ENCODE data around the gene LRRIQ1.
A peak's percentile ranks its signal among the peaks of the same experiment; 100 is the strongest.

Gene LRRIQ1, protein sequence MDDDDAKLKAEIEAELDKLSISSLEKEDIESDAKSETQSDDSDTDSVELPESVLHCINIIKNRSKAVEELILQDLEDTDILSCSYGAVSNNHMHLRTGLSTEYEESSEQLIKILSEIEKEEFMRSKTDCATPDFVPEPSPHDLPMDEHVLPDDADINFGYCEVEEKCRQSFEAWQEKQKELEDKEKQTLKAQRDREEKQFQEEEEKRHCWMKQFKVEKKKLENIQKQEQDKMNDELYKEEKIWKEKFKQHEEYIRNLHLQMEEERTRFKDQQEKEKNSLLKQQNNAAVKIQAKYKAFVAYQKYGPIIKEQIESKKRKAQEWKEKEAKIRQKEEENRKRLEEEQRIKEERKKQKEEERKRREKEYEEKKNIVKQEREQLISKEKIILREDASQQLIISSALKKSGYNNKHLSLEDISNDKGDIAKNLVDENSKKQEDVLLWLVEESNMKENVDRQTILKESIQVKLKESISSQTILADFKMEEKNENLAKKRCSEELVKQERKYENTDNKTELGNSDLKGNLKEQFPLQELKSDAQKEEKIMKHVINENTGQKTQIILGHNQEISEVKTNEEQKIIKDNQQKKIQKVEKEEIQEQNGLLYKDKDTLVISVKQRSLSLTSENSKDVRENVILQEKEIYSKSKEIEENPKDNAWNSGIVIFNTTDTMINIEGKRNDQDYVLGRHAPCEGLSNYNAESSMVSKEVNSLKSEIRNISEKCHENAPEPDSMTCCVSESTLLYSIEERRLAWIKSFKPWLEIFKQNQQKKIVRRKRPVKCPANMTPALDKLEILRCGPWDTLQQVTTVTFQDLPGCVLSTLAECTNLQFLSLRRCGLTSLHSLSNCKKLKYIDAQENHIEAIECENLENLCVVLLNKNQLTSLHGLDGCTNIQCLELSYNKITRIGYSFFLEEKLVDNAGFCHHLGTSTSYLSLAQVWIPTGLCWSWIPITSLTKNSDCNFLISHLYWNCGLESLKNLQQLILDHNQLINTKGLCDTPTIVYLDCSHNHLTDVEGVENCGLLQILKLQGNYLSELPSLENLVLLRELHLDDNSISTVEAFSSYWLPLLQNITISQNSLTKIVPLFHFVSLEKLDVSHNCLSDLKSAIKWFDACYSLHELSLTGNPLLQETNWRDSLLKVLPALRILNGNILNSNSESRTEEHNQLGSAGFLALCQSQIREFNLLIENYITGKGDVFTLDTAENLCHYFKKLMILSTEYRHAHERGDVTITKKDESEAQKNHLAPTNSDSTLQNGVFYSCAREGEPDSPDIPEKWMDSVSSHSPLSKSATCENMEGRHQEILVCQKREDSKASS (N-terminal part only)

DNA sequence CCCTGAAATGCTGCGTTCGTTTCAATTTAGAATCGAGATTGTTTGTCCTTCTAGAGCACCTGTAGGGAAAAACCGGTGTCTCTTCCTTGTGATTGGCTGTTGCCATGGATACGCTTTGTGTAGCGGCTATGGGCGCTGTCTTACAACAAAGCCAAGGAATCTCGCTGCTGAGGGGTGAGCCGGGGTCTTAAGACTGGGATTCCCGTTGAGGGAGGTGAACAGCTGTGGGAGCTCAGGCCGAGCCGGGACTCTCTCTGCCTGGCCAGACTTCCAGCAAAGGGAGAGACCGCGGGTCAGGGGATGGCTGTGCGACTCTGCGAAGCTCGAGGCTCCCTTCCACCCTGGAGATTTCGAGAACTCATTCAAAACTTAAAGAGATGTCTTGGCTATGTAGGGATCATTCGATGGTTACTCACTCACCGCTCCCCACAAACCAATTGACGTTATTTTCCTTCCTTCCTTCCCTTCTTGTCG is at the start of gene LRRIQ1, which contains the start of gene TSPAN19:
LRRIQ1 (plus strand) TSS at position 118 of the 474 bp plus-strand sequence. CDS start 1,826 bp downstream, outside the sequence.
TSPAN19 (minus strand) TSS at position 44 of the 474 bp plus-strand sequence. CDS start 6,331 bp downstream, outside the sequence.
- no peak for TF ChIP-seq CTCF (conservative IDR thresholded peaks at IDR 0.05; ENCODE audit: low read depth)
- peak; percentile 94 for DNase-seq (ENCODE audit: low spot score)
- H3K27ac ChIP-seq: no peak within 1 kb of the TSS
- ChIA-PET POLR2A (ENCODE audit: low non-redundant PET) (no interaction called here), CTCF (interaction anchor here (0.6 to 0.7 kb wide), 4 partner anchors 39 to 1477 kb away, joined by 3 to 5 read pairs (median 4); no protein-coding TSS in a partner anchor)

DNA sequence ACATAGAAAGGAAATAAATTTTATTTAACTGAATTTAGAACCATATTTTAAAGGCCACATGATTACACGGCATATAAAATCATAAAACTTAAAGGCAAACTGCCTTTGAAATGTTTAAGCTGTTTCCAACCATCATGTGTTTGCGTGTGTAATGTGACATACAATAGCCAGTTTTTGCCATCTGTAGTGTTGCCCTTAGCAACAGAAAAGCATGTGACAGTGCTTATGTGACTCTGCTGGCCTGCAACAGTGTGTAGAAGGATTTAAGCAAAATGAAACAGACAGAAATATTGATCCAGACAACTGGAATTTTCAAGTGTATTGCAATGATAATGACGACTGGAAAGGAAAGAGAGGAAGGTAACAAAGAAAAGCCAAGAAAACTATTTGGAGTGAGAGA is 49.6 kb upstream of the LRRIQ1 start:
- H3K27ac ChIP-seq: no peak overlapping the region
- CTCF ChIA-PET: interaction anchor here (0.7 kb wide), 1 partner anchor 287 kb away, joined by 4 read pairs; no protein-coding TSS in a partner anchor
- no peak for TF ChIP-seq CTCF (conservative IDR thresholded peaks at IDR 0.05; ENCODE audit: low read depth)
- no peak for DNase-seq (ENCODE audit: low spot score)
- POLR2A ChIA-PET (ENCODE audit: low non-redundant PET): no interaction called here

DNA sequence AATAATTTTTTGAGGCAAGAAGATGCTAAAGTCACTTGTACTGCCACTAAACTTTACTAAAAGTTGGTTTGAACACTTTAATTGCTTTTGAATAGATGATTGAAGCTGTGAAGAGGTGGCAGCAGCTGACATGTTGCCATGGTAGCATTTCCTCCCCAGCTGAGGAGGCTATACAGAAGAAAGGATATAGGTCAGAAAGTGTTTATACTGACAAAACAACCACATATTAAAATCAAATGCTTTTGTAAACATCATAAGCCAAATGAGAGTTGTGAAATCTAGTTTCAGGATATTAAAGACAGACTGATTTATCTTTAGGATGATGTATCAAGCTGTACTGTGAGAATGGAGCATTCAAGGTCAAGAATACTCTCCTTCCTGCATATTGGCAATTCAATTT is 41.7 kb upstream of the LRRIQ1 start:
- CTCF ChIA-PET: interaction anchor here (0.7 kb wide), 1 partner anchor 943 kb away, joined by 4 read pairs; no protein-coding TSS in a partner anchor
- no peak overlapping the region for H3K27ac ChIP-seq
- no peak for DNase-seq (ENCODE audit: low spot score)
- TF ChIP-seq CTCF (conservative IDR thresholded peaks at IDR 0.05; ENCODE audit: low read depth): no peak
- POLR2A ChIA-PET (ENCODE audit: low non-redundant PET): no interaction called here

DNA sequence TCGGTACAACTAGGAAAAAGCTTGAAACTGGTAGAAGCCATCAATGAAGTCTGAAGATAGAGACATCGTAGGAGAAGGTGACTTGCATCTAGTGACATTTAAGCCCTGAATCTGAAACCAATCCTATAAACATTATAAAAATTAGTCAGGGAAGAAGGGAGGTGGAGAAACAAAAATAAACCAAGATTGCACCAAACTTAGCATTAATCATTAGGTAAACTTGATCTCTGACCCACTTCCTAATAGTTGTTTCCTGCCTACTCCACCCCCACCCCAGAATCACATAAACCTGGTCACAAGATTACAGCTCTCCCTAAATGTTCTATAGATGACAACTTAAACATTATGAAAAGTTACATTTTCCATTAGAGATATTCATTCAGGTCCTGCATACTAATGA is 40.5 kb upstream of the LRRIQ1 start:
- DNase-seq (ENCODE audit: low spot score): peak; percentile 10
- CTCF ChIA-PET: interaction anchor here (0.6 kb wide), 1 partner anchor 83 kb away, joined by 4 read pairs; the partner anchor contains the start of gene SLC6A15
- POLR2A ChIA-PET (ENCODE audit: low non-redundant PET): no interaction called here
- no peak overlapping the region for H3K27ac ChIP-seq
- TF ChIP-seq CTCF (conservative IDR thresholded peaks at IDR 0.05; ENCODE audit: low read depth): no peak

DNA sequence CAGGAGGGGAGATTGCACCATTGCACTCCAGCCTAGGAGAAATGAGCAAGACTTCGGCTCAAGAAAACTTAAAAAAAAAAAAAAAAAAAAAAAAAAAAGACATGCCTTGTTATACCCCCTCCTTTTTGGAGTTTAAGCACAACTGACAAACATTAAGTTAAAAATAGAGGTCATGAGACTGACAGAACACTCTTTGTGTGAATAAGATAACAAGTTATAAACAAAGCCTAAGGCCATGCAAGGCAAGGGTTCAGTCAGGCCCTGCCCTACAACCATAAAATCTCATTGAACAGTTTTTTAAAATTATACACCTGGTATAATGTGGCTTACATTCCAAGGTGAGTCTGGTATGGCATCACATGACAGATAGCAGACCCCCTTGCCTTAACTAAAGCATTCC is 39.4 kb upstream of the LRRIQ1 start:
- no peak overlapping the region for H3K27ac ChIP-seq
- TF ChIP-seq CTCF (conservative IDR thresholded peaks at IDR 0.05; ENCODE audit: low read depth): no peak
- ChIA-PET POLR2A (ENCODE audit: low non-redundant PET) (no interaction called here), CTCF (no interaction called here)
- DNase-seq (ENCODE audit: low spot score): no peak

Measured in RWPE1 (cell line).